HG02970 (cell line): ENCODE measurements around the gene WASF3.

Experiments
- ATAC-seq: cut with Tn5 transposase; IDR thresholded peaks from one replicate; pipeline ENCODE4 v1.9.1; 2021; ENCODE audit warnings: mild to moderate bottlenecking, moderate library complexity, moderate number of reproducible peaks; ENCODE audit not compliant: unreplicated experiment, low FRiP score

WASF3 gene

GRCh38 chr13:26541678-26542568 lies 15.6 kb upstream of the WASF3 start:
- no peak for ATAC-seq

GRCh38 chr13:26544707-26545106 lies 12.8 kb upstream of the WASF3 start:
- ATAC-seq = no peak

- ATAC-seq = no peak
These were observed 9.2 kb upstream of the WASF3 start for GRCh38 chr13:26548205-26548765.

- no peak for ATAC-seq
These were observed 7.8 kb upstream of the WASF3 start for GRCh38 chr13:26549713-26550112.

- no peak for ATAC-seq
These were observed 6.1 kb upstream of the WASF3 start for GRCh38 chr13:26551255-26551860.

- no peak for ATAC-seq
These were observed 2.1 kb upstream of the WASF3 start for GRCh38 chr13:26555413-26555812.

GRCh38 chr13:26557051-26557392 lies 461 bp upstream of the WASF3 start:
- peak; percentile 14 for ATAC-seq

GRCh38 chr13:26558074-26558805 lies 757 bp downstream of the WASF3 start:
- ATAC-seq = no peak

GRCh38 chr13:26558987-26559386 lies 1.5 kb downstream of the WASF3 start:
- ATAC-seq = no peak

GRCh38 chr13:26560456-26560855 lies 3.0 kb downstream of the WASF3 start:
- no peak for ATAC-seq

- no peak for ATAC-seq
These were observed 3.6 kb downstream of the WASF3 start for GRCh38 chr13:26561067-26561466.

GRCh38 chr13:26561651-26562511 lies 4.4 kb downstream of the WASF3 start:
- no peak for ATAC-seq

- no peak for ATAC-seq
These were observed 5.0 kb downstream of the WASF3 start for GRCh38 chr13:26562512-26562890.

- ATAC-seq = no peak
These were observed 6.2 kb downstream of the WASF3 start for GRCh38 chr13:26563713-26564112.

GRCh38 chr13:26568132-26568815 lies 10.8 kb downstream of the WASF3 start:
- no peak for ATAC-seq

GRCh38 chr13:26571518-26571917 lies 14.0 kb downstream of the WASF3 start:
- ATAC-seq = no peak

- ATAC-seq = no peak
These were observed 17.8 kb downstream of the WASF3 start for GRCh38 chr13:26575244-26575643.

- no peak for ATAC-seq
These were observed 22.1 kb downstream of the WASF3 start for GRCh38 chr13:26579580-26579979.

GRCh38 chr13:26583662-26584061 lies 26.2 kb downstream of the WASF3 start:
- no peak for ATAC-seq

GRCh38 chr13:26584713-26585112 lies 27.2 kb downstream of the WASF3 start:
- no peak for ATAC-seq
